ENCODE results near the gene TRIM2. TPM values are rescaled to one million over a fixed set of nuclear protein-coding genes. Genes with fewer than 3 reads are reported as not detected.
A peak's percentile ranks its signal among the peaks of the same experiment; 100 is the strongest.

TRIM2 gene
- total RNA-seq, 1 donor from 2014 or later = 51.8 TPM

- Mint-ChIP-seq H3K36me3 (ENCODE audit: low read depth, unreplicated experiment) (peaks cover 9% of the 10 kb centered on the region), H3K27me3 (ENCODE audit: low read depth, unreplicated experiment) (no peaks in the 10 kb centered on the region), H3K9me3 (ENCODE audit: unreplicated experiment) (no peaks in the 10 kb centered on the region), H3K4me3 (ENCODE audit: unreplicated experiment) (peak overlapping the region; percentile 17), H3K27ac (ENCODE audit: unreplicated experiment) (no peak overlapping the region), H3K4me1 (ENCODE audit: low read depth, unreplicated experiment) (peaks cover 10% of the 10 kb centered on the region)
- Histone ChIP-seq H3K4me1 (ENCODE audit: insufficient read depth, low read length) (peaks cover 8% of the 10 kb centered on the region), H3K27ac (ENCODE audit: low read depth, low read length) (no peak overlapping the region), H2AFZ (ENCODE audit: low read depth, low read length) (no peak overlapping the region), H3K36me3 (ENCODE audit: insufficient read depth, low read length) (no peaks in the 10 kb centered on the region), H3K4me3 (ENCODE audit: insufficient read depth, low read depth, low read length) (no peak overlapping the region), H3K9me3 (ENCODE audit: insufficient read depth, low read depth, low read length) (no peaks in the 10 kb centered on the region), H3K79me2 (ENCODE audit: insufficient read depth, low read length) (peaks cover 19% of the 10 kb centered on the region), H3K4me2 (ENCODE audit: low read length) (no peak overlapping the region), H4K20me1 (ENCODE audit: insufficient read depth, low read length) (no peaks in the 10 kb centered on the region), H3K27me3 (ENCODE audit: insufficient read depth, low read length) (no peaks in the 10 kb centered on the region), H3K9ac (ENCODE audit: low read length) (no peak overlapping the region)
- TF ChIP-seq CTCF (IDR thresholded peaks at IDR 0.05; ENCODE audit: insufficient read depth, low read depth, low read length) (no peak), EZH2 (IDR thresholded peaks at IDR 0.05; ENCODE audit: insufficient read depth, low read length) (no peak)
- FAIRE-seq (peak; percentile 13), DNase-seq (ENCODE audit: low read depth) (no peak)
Observed at GRCh38 chr4:153259661-153260060, 55.4 kb downstream of the TRIM2 start.

- no peak overlapping the region for H3K4me3 ChIP-seq (ENCODE audit: insufficient read depth, low read depth, low read length)
- H3K4me1 ChIP-seq (ENCODE audit: insufficient read depth, low read length) = peaks cover 8% of the 10 kb centered on the region
- Mint-ChIP-seq H3K4me1 (ENCODE audit: low read depth, unreplicated experiment) (peaks cover 10% of the 10 kb centered on the region), H3K9me3 (ENCODE audit: unreplicated experiment) (no peaks in the 10 kb centered on the region), H3K4me3 (ENCODE audit: unreplicated experiment) (peak overlapping the region; percentile 17), H3K27me3 (ENCODE audit: low read depth, unreplicated experiment) (no peaks in the 10 kb centered on the region), H3K27ac (ENCODE audit: unreplicated experiment) (peak overlapping the region; percentile 91), H3K36me3 (ENCODE audit: low read depth, unreplicated experiment) (peaks cover 9% of the 10 kb centered on the region)
- no peaks in the 10 kb centered on the region for H3K9me3 ChIP-seq (ENCODE audit: insufficient read depth, low read depth, low read length)
- no peak overlapping the region for H3K9ac ChIP-seq (ENCODE audit: low read length)
- no peaks in the 10 kb centered on the region for H3K27me3 ChIP-seq (ENCODE audit: insufficient read depth, low read length)
- H3K27ac ChIP-seq (ENCODE audit: low read depth, low read length) = no peak overlapping the region
- no peak for DNase-seq (ENCODE audit: low read depth)
- no peaks in the 10 kb centered on the region for H4K20me1 ChIP-seq (ENCODE audit: insufficient read depth, low read length)
- peaks cover 19% of the 10 kb centered on the region for H3K79me2 ChIP-seq (ENCODE audit: insufficient read depth, low read length)
- TF ChIP-seq CTCF (IDR thresholded peaks at IDR 0.05; ENCODE audit: insufficient read depth, low read depth, low read length) (no peak), EZH2 (IDR thresholded peaks at IDR 0.05; ENCODE audit: insufficient read depth, low read length) (no peak)
- H3K36me3 ChIP-seq (ENCODE audit: insufficient read depth, low read length) = no peaks in the 10 kb centered on the region
- FAIRE-seq = no peak
- H2AFZ ChIP-seq (ENCODE audit: low read depth, low read length) = no peak overlapping the region
- H3K4me2 ChIP-seq (ENCODE audit: low read length) = no peak overlapping the region
Observed at GRCh38 chr4:153260132-153260531, 55.9 kb downstream of the TRIM2 start.

GRCh38 chr4:153260553-153261300, 56.5 kb downstream of the TRIM2 start:
- H3K36me3 ChIP-seq (ENCODE audit: insufficient read depth, low read length) = no peaks in the 10 kb centered on the region
- TF ChIP-seq EZH2 (IDR thresholded peaks at IDR 0.05; ENCODE audit: insufficient read depth, low read length) (no peak), CTCF (IDR thresholded peaks at IDR 0.05; ENCODE audit: insufficient read depth, low read depth, low read length) (no peak)
- Mint-ChIP-seq H3K9me3 (ENCODE audit: unreplicated experiment) (no peaks in the 10 kb centered on the region), H3K4me1 (ENCODE audit: low read depth, unreplicated experiment) (peaks cover 12% of the 10 kb centered on the region), H3K36me3 (ENCODE audit: low read depth, unreplicated experiment) (peaks cover 9% of the 10 kb centered on the region), H3K27me3 (ENCODE audit: low read depth, unreplicated experiment) (no peaks in the 10 kb centered on the region), H3K27ac (ENCODE audit: unreplicated experiment) (no peak overlapping the region), H3K4me3 (ENCODE audit: unreplicated experiment) (no peak overlapping the region)
- H3K4me3 ChIP-seq (ENCODE audit: insufficient read depth, low read depth, low read length) = no peak overlapping the region
- H3K9me3 ChIP-seq (ENCODE audit: insufficient read depth, low read depth, low read length) = no peaks in the 10 kb centered on the region
- DNase-seq (ENCODE audit: low read depth) (no peak), FAIRE-seq (no peak)
- H3K79me2 ChIP-seq (ENCODE audit: insufficient read depth, low read length) = peaks cover 19% of the 10 kb centered on the region
- no peak overlapping the region for H2AFZ ChIP-seq (ENCODE audit: low read depth, low read length)
- H3K4me2 ChIP-seq (ENCODE audit: low read length) = no peak overlapping the region
- H4K20me1 ChIP-seq (ENCODE audit: insufficient read depth, low read length) = peaks cover 2% of the 10 kb centered on the region
- peaks cover 8% of the 10 kb centered on the region for H3K4me1 ChIP-seq (ENCODE audit: insufficient read depth, low read length)
- H3K9ac ChIP-seq (ENCODE audit: low read length) = no peak overlapping the region
- H3K27ac ChIP-seq (ENCODE audit: low read depth, low read length) = no peak overlapping the region
- no peaks in the 10 kb centered on the region for H3K27me3 ChIP-seq (ENCODE audit: insufficient read depth, low read length)

All from astrocyte (in vitro differentiated cells and primary cell).